GM12874 (cell line): ENCODE measurements around the gene EDN2.

ENCODE experiments used
- TF ChIP-seq, protein P1 (sequence below): IDR thresholded peaks from 2 replicates; pipeline ENCODE4 v1.5.1; 2011; ENCODE audit warnings: low read depth, mild to moderate bottlenecking, control low read depth, low read length, moderate library complexity; ENCODE audit not compliant: insufficient read depth

The EDN2 gene

GRCh38 chr1:41523071-41523470 is 38.6 kb upstream of the EDN2 start:
- TF ChIP-seq, protein P1, sequence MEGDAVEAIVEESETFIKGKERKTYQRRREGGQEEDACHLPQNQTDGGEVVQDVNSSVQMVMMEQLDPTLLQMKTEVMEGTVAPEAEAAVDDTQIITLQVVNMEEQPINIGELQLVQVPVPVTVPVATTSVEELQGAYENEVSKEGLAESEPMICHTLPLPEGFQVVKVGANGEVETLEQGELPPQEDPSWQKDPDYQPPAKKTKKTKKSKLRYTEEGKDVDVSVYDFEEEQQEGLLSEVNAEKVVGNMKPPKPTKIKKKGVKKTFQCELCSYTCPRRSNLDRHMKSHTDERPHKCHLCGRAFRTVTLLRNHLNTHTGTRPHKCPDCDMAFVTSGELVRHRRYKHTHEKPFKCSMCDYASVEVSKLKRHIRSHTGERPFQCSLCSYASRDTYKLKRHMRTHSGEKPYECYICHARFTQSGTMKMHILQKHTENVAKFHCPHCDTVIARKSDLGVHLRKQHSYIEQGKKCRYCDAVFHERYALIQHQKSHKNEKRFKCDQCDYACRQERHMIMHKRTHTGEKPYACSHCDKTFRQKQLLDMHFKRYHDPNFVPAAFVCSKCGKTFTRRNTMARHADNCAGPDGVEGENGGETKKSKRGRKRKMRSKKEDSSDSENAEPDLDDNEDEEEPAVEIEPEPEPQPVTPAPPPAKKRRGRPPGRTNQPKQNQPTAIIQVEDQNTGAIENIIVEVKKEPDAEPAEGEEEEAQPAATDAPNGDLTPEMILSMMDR: no peak

DNA sequence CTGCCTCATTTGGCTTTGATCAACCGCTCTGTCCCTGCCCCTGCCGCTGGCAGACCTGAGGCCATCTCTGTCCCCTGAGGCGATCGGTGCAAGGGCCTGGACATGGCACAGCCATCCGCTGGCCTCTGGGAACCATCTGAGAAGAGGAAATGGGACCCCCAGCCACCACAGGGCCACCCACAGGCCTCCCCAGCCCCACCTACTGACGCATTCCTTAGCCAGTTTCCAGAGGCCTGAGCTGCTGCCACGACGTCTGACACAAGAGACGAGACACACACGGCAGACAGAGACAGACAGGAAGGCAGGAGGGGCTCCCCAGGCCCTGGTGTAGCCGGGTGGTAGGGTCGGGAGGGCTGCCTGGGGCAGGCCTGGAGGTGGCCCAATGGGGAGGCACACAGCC is 37.3 kb upstream of the EDN2 start:
- TF ChIP-seq, protein P1: no peak

GRCh38 chr1:41520951-41521752 is 36.7 kb upstream of the EDN2 start:
- TF ChIP-seq, protein P1: no peak

GRCh38 chr1:41519667-41520066 is 35.2 kb upstream of the EDN2 start:
- TF ChIP-seq, protein P1: no peak

- TF ChIP-seq, protein P1: no peak
These were observed 34.0 kb upstream of the EDN2 start for GRCh38 chr1:41518471-41518870.

DNA sequence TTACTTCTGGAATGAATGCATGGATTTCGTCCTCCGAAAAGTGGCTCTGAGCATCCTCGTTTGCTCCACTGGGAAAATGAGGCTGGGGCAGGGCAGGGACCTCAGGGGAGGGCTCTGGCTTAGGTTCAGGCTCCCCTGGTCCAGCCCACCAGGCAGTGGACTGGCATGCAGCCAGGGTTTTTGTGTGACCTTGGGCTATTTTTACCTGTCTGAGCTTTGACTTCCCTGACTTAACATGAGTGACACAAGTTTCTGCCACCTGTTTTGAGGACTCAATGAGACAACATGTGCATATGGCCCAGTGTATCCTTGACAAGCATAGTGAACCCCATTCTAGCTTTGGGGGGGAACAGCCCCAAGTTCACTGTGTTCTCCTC is 32.6 kb upstream of the EDN2 start:
- TF ChIP-seq, protein P1: no peak

GRCh38 chr1:41516168-41517061 is 31.9 kb upstream of the EDN2 start:
- TF ChIP-seq, protein P1: peak; percentile 98
